H1 (cell line): ENCODE results near the gene ACO1.

ENCODE experiments used
- EZH2 ChIP-seq: fragments of 200-600 bp; sonication (generic); IDR thresholded peaks from 2 replicates; pipeline ENCODE4 v1.7.1; 2012; ENCODE audit warnings: low read depth, mild to moderate bottlenecking, moderate library complexity, low read length, inconsistent platforms; ENCODE audit not compliant: severe bottlenecking
- FOSL1 ChIP-seq: IDR thresholded peaks from 2 replicates; pipeline ENCODE4 v1.6.1; 2011; ENCODE audit warnings: mild to moderate bottlenecking, low read depth, low read length, moderate library complexity; ENCODE audit not compliant: insufficient read depth
- RFX5 ChIP-seq: IDR thresholded peaks from 2 replicates; pipeline ENCODE4 v1.6.1; 2011; ENCODE audit warnings: low read depth, low read length, improper control_type of control experiment, borderline replicate concordance
- RNF2 ChIP-seq: fragments of 200-900, 300-1000 bp; sonication (generic); IDR thresholded peaks from 2 replicates; pipeline ENCODE4 v1.7.1; 2016; ENCODE audit warnings: borderline replicate concordance, low read depth, mild to moderate bottlenecking, antibody characterized with exemption, low read length; ENCODE audit not compliant: poor library complexity, severe bottlenecking; ENCODE audit errors: missing control alignments
- TF ChIP-seq, protein P1 (sequence below), 3 experiments: IDR thresholded peaks; 1 replicate in 2 of 3; 2 replicates in 1 of 3; pipeline versions ENCODE4 v1.5.1 to v1.6.1; 2011; ENCODE audit warnings: low read length in 3 of 3, mild to moderate bottlenecking in 3 of 3, inconsistent platforms in 2 of 3, low read depth in 1 of 3, moderate library complexity in 1 of 3; ENCODE audit not compliant: insufficient read depth in 1 of 3; ENCODE audit errors: control extremely low read depth in 1 of 3

- TF ChIP-seq EZH2 = no peak
- TF ChIP-seq, protein P1, sequence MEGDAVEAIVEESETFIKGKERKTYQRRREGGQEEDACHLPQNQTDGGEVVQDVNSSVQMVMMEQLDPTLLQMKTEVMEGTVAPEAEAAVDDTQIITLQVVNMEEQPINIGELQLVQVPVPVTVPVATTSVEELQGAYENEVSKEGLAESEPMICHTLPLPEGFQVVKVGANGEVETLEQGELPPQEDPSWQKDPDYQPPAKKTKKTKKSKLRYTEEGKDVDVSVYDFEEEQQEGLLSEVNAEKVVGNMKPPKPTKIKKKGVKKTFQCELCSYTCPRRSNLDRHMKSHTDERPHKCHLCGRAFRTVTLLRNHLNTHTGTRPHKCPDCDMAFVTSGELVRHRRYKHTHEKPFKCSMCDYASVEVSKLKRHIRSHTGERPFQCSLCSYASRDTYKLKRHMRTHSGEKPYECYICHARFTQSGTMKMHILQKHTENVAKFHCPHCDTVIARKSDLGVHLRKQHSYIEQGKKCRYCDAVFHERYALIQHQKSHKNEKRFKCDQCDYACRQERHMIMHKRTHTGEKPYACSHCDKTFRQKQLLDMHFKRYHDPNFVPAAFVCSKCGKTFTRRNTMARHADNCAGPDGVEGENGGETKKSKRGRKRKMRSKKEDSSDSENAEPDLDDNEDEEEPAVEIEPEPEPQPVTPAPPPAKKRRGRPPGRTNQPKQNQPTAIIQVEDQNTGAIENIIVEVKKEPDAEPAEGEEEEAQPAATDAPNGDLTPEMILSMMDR (IDR thresholded peaks at IDR 0.05; ENCODE audit: control extremely low read depth in 1 of 3, insufficient read depth in 1 of 3, low read depth in 1 of 3, low read length in 3 of 3) = no peak
- no peak for TF ChIP-seq RNF2
- TF ChIP-seq FOSL1 = no peak
- TF ChIP-seq RFX5 = no peak
Measured at GRCh38 chr9:32434892-32435291, 50.4 kb downstream of the ACO1 start.
